IPS-20b (cell line): Measurements from ENCODE around the gene EMX2.
"Not testable (repeated sequence)": the region's sequence is repeated elsewhere in the genome, so short reads cannot be mapped to it uniquely, and the experiment has no call there.

Experiments
- H3K27ac ChIP-seq: one replicate; pipeline ENCODE4 v1.5.1; 2013; ENCODE audit warnings: low read length
- H3K27me3 ChIP-seq: 2 replicates; pipeline ENCODE4 v1.6.1; 2013; ENCODE audit warnings: mild to moderate bottlenecking, low read length, inconsistent platforms; ENCODE audit not compliant: insufficient read depth
- H3K36me3 ChIP-seq: 2 replicates; pipeline ENCODE4 v1.6.1; 2013; ENCODE audit warnings: low read depth, mild to moderate bottlenecking, inconsistent platforms, low read length, moderate library complexity; ENCODE audit not compliant: insufficient read depth
- H3K4me1 ChIP-seq: 2 replicates; pipeline ENCODE4 v1.6.1; 2013; ENCODE audit warnings: mild to moderate bottlenecking, control low read depth, inconsistent platforms, low read length, moderate library complexity; ENCODE audit not compliant: insufficient read depth
- H3K4me3 ChIP-seq: 2 replicates; pipeline ENCODE4 v1.5.1; 2013; ENCODE audit warnings: mild to moderate bottlenecking, low read length, inconsistent platforms
- H3K9ac ChIP-seq: 2 replicates; pipeline ENCODE4 v1.6.1; 2013; ENCODE audit warnings: low read depth, mild to moderate bottlenecking, inconsistent platforms, low read length, moderate library complexity
- H3K9me3 ChIP-seq: 2 replicates; pipeline ENCODE4 v1.6.1; 2013; ENCODE audit warnings: mild to moderate bottlenecking, low read depth, low read length, inconsistent platforms; ENCODE audit not compliant: insufficient read depth

The EMX2 gene

DNA sequence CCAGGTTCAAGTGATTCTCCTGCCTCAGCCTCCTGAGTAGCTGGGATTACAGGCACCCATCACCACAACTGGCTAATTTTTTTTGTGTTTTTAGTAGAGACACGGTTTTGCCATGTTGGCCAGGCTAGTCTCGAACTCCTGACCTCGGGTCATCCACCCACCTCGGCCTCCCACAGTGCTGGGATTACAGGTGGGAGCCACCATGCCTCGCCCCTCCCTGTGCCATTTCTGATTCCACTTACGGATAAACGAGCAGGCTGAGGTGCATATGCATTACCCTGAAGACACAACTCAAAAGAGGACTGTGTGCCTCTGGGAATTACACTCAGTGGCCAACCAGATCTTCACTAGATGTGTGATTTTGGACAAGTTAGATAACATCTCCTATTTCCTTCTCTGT, 35.5 kb upstream of the EMX2 start:
- H3K4me3 ChIP-seq, H3K4me1 ChIP-seq, H3K27ac ChIP-seq, H3K27me3 ChIP-seq, H3K36me3 ChIP-seq, H3K9ac ChIP-seq, H3K9me3 ChIP-seq: not testable (repeated sequence)

DNA sequence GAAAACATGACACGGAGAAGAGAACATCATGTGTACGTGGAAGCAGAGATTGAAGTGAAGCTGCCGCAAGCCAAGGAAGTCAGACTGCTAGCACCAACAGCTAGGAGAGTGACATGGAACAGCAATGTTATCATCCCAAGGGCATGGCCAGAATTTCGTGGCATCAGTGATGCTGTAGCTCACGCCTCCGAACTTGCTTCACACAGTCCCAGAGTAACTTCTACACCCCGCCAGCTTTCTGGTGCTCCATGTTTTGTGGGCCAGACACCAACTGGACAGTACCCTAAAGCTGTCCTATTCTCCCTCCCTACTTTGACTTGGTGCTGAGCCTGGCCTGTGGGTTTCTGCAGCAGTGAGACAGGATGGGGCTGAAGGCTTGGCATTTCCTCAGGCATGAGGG, 33.0 kb upstream of the EMX2 start:
- no peak overlapping the region for H3K27ac ChIP-seq
- H3K9me3 ChIP-seq, result no peaks in the 10 kb centered on the region
- no peak overlapping the region for H3K4me3 ChIP-seq
- no peaks in the 10 kb centered on the region for H3K36me3 ChIP-seq
- H3K27me3 ChIP-seq, result peaks cover 5% of the 10 kb centered on the region; the same call in 1 of the 2 replicates
- H3K9ac ChIP-seq, result no peak overlapping the region
- no peaks in the 10 kb centered on the region for H3K4me1 ChIP-seq

DNA sequence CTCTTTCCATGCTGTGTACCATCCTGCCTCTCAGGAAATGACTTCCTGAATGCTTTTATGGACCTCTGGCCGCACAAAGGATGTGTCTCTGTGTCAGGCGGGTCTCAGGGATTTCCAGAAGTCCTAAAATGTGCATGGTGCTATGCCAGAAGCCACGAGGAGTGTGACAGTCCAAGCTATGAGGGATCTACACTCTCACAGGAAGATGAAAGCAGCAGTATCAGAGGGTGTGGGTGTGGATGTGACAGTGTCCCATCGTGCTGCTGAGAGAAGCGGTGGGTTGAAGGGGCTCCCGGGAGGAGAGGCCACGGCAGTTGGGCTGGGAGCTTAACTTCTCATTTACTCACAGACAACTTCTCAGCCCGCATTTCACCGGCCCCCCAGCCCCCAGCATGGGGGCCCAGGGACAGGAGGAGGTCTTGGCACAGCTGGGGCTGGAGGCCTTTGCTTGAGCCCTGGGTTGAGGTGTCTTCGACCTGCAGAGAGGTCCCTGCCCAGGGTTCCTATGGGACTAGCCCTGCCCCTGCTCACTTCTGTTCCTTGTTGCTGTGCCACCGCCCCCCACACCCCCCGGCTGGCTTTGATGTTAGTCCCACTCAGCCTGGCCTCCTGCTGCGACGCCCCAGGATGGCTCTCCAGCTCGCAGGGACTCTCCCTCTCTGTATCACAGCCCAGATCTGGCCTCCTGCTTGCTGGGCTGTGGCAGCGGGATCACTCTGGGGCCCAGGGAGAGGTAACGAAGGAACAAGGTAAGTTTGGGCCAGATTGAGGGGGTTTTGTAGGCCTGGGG, 30.8 kb upstream of the EMX2 start:
- no peak overlapping the region for H3K4me3 ChIP-seq
- H3K4me1 ChIP-seq, result no peaks in the 10 kb centered on the region
- no peaks in the 10 kb centered on the region for H3K9me3 ChIP-seq
- peaks cover 5% of the 10 kb centered on the region; the same call in 1 of the 2 replicates for H3K27me3 ChIP-seq
- no peaks in the 10 kb centered on the region for H3K36me3 ChIP-seq
- no peak overlapping the region for H3K27ac ChIP-seq
- H3K9ac ChIP-seq, result no peak overlapping the region

DNA sequence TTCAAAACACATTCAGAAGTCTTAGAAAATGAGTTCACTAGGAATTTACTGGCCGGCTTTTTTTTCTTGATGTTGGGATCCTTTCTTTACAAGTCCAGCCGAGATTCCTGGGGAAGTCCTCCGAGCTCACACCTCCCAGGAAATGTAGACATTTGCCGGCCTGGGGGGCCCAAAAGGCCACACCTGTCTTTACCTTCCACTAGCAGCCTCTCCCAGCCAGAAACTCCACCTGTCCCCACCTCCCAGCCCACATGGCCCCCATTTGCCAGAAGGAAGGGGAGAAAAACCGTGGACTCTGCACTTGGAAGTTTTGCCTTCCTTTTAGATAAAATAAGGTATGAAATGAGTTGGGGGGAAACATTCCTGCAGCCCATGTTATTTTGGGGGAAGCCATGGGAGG, 27.6 kb upstream of the EMX2 start:
- H3K36me3 ChIP-seq, result no peaks in the 10 kb centered on the region
- H3K27me3 ChIP-seq, result peaks cover 5% of the 10 kb centered on the region; the same call in 1 of the 2 replicates
- no peak overlapping the region for H3K9ac ChIP-seq
- H3K27ac ChIP-seq, result no peak overlapping the region
- H3K4me3 ChIP-seq, result no peak overlapping the region
- H3K4me1 ChIP-seq, result no peaks in the 10 kb centered on the region
- H3K9me3 ChIP-seq, result no peaks in the 10 kb centered on the region

DNA sequence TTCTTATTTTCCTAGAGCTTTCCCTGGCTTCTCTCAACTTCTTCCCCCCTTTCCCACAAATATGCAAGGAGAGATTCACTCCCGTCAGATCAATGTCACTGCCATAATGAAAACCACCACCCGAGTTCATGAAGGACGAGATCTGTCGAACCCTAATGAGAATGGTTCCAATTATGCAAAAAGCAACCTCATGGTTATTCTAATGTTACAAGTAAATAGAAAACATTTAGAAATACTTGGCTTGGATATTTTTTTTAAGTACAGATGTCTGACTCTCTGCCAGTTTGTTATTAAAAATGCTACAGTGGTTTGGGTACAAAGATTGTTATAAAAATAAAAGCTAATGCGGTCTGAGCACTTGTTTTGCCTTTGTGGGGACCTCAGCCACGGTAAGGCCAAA, 25.9 kb upstream of the EMX2 start:
- H3K27me3 ChIP-seq, result peaks cover 10% of the 10 kb centered on the region

DNA sequence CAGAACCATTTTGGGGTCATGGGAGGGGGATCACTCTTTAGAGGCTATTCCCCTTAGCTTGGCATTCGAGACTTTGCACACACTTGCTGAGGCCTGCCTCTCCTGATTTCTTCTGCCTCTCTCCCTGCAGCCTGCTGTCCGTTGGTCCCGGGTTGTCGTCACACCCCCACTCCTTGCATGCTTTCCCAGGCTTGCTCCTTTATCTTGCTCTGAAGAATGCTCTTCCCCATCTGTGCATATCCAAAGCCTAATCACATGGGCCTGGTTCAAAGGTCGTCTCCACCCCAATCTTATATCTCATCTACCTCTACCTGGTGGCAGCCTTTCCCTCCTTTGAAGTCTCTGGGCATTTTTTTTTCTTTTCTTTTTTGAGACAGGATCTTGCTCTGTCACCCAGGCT, 24.3 kb upstream of the EMX2 start:
- Histone ChIP-seq H3K9ac (no peak overlapping the region), H3K36me3 (no peaks in the 10 kb centered on the region), H3K27me3 (peaks cover 21% of the 10 kb centered on the region), H3K4me3 (no peak overlapping the region), H3K4me1 (no peaks in the 10 kb centered on the region), H3K27ac (no peak overlapping the region), H3K9me3 (no peaks in the 10 kb centered on the region)

More for the DNA sequence above, 25.9 kb upstream of the EMX2 start:
- Histone ChIP-seq H3K4me1 (no peaks in the 10 kb centered on the region), H3K9me3 (no peaks in the 10 kb centered on the region), H3K9ac (no peak overlapping the region), H3K27ac (no peak overlapping the region), H3K36me3 (no peaks in the 10 kb centered on the region), H3K4me3 (no peak overlapping the region)

DNA sequence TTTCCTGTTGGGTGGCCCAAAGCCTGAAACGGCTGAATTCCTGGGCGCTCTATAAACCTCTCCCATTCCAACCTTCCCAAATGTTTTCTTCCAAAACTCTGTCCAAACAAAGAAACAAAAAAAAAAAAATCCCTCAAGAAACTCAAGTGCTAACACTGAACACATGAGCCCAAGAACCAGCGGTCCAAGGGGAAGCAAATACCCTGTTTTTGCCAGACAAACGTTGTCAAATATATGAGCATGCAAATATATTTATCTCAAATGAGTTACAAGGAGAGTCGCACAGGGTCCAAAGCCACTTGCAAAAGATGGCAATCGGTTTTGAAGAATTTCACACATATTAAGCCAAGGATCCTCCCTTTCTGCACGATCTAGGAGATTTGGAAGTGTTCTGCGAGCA, 23.3 kb upstream of the EMX2 start:
- Histone ChIP-seq H3K9me3 (no peaks in the 10 kb centered on the region), H3K36me3 (no peaks in the 10 kb centered on the region), H3K4me1 (no peaks in the 10 kb centered on the region), H3K9ac (no peak overlapping the region), H3K4me3 (no peak overlapping the region), H3K27me3 (peaks cover 28% of the 10 kb centered on the region), H3K27ac (no peak overlapping the region)

DNA sequence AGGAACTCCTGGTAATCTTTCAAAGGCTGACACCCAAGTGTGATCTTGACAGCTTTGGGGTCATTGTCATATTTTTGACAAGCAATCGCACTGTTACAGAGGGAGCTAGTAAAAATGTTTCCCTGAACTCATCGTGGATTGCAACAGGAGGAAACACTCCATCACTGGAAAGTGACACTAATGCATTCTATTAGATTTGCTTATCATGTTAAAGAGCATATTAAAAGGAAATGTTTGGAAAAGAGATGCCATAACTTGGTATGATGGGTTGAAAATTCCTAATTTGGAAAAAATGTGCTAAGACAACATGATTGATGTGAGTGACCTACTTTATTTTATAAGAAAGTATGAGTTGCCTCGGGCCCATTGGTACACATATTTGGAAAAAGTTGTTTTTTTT, 22.7 kb upstream of the EMX2 start:
- H3K27me3 ChIP-seq, result peaks cover 33% of the 10 kb centered on the region
- H3K36me3 ChIP-seq, result no peaks in the 10 kb centered on the region
- no peaks in the 10 kb centered on the region for H3K9me3 ChIP-seq
- H3K4me3 ChIP-seq, result no peak overlapping the region
- H3K9ac ChIP-seq, result no peak overlapping the region
- no peak overlapping the region for H3K27ac ChIP-seq
- H3K4me1 ChIP-seq, result no peaks in the 10 kb centered on the region

DNA sequence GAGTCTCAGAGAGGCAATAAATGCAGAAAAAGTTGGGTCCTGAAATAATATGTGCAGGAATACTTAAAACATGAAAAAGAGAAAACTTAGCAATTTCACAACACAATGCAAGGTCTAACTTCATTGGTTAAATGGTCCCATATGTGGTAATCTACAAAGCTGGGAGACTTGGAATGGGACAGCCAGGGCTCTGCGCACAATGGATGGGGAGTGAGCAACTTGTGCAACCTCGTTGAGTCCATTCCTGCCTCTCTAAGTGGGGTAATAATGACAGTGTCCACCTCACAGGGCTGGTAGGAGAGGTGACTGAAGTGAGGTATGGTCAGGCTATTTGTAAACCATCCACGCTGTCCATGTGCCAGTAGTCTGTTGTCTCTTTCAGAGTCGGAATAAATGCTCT, 11.8 kb upstream of the EMX2 start:
- H3K27ac ChIP-seq, result no peak overlapping the region
- H3K4me3 ChIP-seq, result no peak overlapping the region
- H3K9ac ChIP-seq, result no peak overlapping the region
- H3K36me3 ChIP-seq, result no peaks in the 10 kb centered on the region
- no peaks in the 10 kb centered on the region for H3K4me1 ChIP-seq
- H3K9me3 ChIP-seq, result peaks cover 8% of the 10 kb centered on the region; the same call in 1 of the 2 replicates
- peaks cover 95% of the 10 kb centered on the region for H3K27me3 ChIP-seq

DNA sequence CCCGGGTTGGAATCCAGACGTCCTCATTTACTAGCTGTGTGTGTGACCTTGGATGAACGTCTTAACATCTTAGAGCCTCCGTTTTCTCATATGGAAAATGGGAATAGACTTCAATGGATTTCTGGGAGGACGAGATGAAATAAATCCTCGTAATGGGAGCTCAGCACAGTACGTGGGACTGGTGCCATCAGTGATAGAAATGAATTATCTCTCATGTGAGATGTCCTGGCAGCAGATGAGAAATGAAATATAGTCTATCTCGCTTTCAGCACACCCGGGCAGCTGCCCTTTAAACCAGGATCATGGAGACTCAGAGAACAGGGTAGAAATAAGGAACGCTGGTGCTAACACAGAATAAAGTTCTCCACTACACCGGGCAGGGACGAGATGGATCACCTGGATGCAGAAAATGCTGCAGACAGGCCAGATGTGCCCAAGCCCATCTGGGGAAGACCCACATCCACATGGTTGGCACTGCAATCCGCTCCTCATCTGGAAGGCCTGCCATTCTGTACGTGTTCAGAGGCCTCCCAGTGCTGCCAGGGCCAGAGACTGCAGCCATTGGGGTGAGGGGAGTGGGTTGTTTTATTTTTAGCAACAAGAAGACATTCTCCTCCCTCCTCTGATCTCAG, 11.1 kb upstream of the EMX2 start:
- Histone ChIP-seq H3K9ac (no peak overlapping the region), H3K27ac (no peak overlapping the region), H3K36me3 (no peaks in the 10 kb centered on the region), H3K4me3 (no peak overlapping the region), H3K27me3 (peaks cover 97% of the 10 kb centered on the region), H3K9me3 (peaks cover 8% of the 10 kb centered on the region; the same call in 1 of the 2 replicates), H3K4me1 (no peaks in the 10 kb centered on the region)

DNA sequence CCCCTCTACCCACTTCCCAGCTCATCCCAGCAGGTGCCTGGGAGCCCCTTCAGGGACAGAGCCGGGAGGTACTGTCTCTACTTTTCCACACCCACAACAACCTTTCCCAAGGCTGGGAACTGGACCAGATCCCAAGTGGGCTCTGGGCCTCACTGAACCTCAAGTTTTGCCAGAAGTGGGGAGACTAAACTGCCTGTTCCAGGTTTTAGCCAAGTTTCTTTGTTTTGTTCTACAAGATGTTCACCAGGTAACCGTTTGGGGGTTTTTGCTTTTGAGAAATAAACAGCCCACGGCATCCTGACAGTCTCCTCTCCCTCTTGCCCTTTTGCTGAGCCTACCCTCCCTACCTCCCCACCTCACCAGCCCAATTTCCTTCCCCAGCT, 10.6 kb upstream of the EMX2 start:
- H3K27me3 ChIP-seq, result peaks cover 98% of the 10 kb centered on the region
- no peak overlapping the region for H3K27ac ChIP-seq
- H3K9ac ChIP-seq, result no peak overlapping the region
- H3K36me3 ChIP-seq, result no peaks in the 10 kb centered on the region
- H3K9me3 ChIP-seq, result peaks cover 8% of the 10 kb centered on the region; the same call in 1 of the 2 replicates
- no peak overlapping the region for H3K4me3 ChIP-seq
- H3K4me1 ChIP-seq, result no peaks in the 10 kb centered on the region

DNA sequence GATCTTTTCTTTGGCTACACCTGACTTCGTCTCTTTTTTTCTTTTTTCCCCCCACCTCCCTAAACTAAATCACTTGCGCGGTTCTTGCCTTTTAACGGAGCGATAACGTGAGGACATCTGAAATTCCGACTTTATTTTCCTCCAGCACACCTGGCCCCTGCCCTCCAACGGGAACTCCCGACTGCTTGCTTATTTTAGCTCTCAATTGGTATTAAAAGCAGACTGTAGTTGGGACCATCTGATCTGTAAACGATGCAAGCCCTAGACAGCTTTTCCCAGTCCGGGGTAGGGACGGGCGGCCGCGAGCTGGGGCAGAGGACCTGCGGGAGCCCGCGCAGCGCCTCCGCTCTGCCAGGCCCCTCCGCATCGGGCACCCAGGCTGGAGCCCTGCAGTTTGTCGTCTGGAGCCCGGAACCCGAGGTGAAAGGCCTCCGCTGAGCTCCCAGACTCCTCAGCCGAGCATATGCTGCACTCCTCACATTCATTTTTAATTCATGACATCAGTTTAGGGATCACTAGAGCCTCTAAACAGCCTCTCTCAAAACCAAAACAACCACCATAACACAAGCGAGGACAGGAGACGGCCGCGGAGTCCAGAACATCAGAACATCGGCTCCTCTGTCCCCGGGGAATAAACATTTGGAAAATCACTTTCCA, 10.0 kb upstream of the EMX2 start:
- Histone ChIP-seq H3K36me3 (no peaks in the 10 kb centered on the region), H3K27me3 (peaks cover 98% of the 10 kb centered on the region), H3K9me3 (peaks cover 8% of the 10 kb centered on the region; the same call in 1 of the 2 replicates), H3K4me3 (no peak overlapping the region), H3K4me1 (no peaks in the 10 kb centered on the region), H3K27ac (no peak overlapping the region), H3K9ac (no peak overlapping the region)
